DND-41 (cell line): ENCODE measurements around the gene ZNF22.
A peak's percentile ranks its signal among the peaks of the same experiment; 100 is the strongest.

Experiments
- ATAC-seq: fragments of 200-7000 bp; cut with Tn5 transposase; 3 replicates; pipeline ENCODE4 v1.9.1; 2021; ENCODE audit warnings: low read depth; ENCODE audit not compliant: insufficient read depth
- DNase-seq: peaks from one replicate; pipeline ENCODE4 v3.0.0-alpha.2; 2020
- H2AFZ ChIP-seq: 2 replicates; pipeline ENCODE4 v1.6.0; 2012; ENCODE audit warnings: low read depth, low read length
- H3K27ac ChIP-seq: 2 replicates; pipeline ENCODE4 v1.5.1; 2012; ENCODE audit warnings: low read length, inconsistent platforms
- H3K27me3 ChIP-seq: fragments of 200-600 bp; sonication (generic); 2 replicates; pipeline ENCODE4 v1.6.0; 2012; ENCODE audit warnings: low read length, mild to moderate bottlenecking, inconsistent platforms; ENCODE audit not compliant: insufficient read depth, poor library complexity
- H3K36me3 ChIP-seq: 2 replicates; pipeline ENCODE4 v1.5.1; 2012; ENCODE audit warnings: low read length, inconsistent platforms; ENCODE audit not compliant: insufficient read depth
- H3K4me1 ChIP-seq: 2 replicates; pipeline ENCODE4 v1.5.1; 2012; ENCODE audit warnings: mild to moderate bottlenecking, low read length; ENCODE audit not compliant: insufficient read depth
- H3K4me2 ChIP-seq: 2 replicates; pipeline ENCODE4 v1.6.0; 2012; ENCODE audit warnings: mild to moderate bottlenecking, moderate library complexity, low read length, inconsistent platforms; ENCODE audit not compliant: insufficient read depth
- H3K4me3 ChIP-seq, 2 experiments: fragments of 200-600 bp in 1 of 2; shearing (Covaris generic) in 1 of 2; 2 replicates each; pipeline ENCODE4 v1.5.1; 2012 to 2016; ENCODE audit warnings: inconsistent platforms in 2 of 2, low read length in 2 of 2, mild to moderate bottlenecking in 2 of 2, low read depth in 1 of 2, moderate library complexity in 1 of 2
- H3K79me2 ChIP-seq: 2 replicates; pipeline ENCODE4 v1.6.0; 2012; ENCODE audit warnings: low read length, inconsistent platforms; ENCODE audit not compliant: insufficient read depth
- H3K9ac ChIP-seq: 2 replicates; pipeline ENCODE4 v1.6.0; 2012; ENCODE audit warnings: low read depth, mild to moderate bottlenecking, inconsistent platforms, low read length, moderate library complexity
- H3K9me3 ChIP-seq: 2 replicates; pipeline ENCODE4 v1.5.1; 2012; ENCODE audit warnings: low read length, moderate library complexity, mild to moderate bottlenecking, inconsistent platforms; ENCODE audit not compliant: insufficient read depth, severe bottlenecking
- H4K20me1 ChIP-seq: 2 replicates; pipeline ENCODE4 v1.6.0; 2012; ENCODE audit warnings: low read length; ENCODE audit not compliant: insufficient read depth
- CTCF ChIP-seq: IDR thresholded peaks from 2 replicates; pipeline ENCODE4 v1.5.1; 2012; ENCODE audit warnings: borderline replicate concordance, low read length, moderate library complexity, mild to moderate bottlenecking; ENCODE audit not compliant: poor library complexity, severe bottlenecking; ENCODE audit errors: extremely low read depth
- EZH2 ChIP-seq: IDR thresholded peaks from 3 replicates; pipeline ENCODE4 v1.6.1; 2012; ENCODE audit warnings: borderline replicate concordance, low read depth, mild to moderate bottlenecking, moderate library complexity, low read length, inconsistent platforms; ENCODE audit not compliant: severe bottlenecking

ZNF22 gene

GRCh38 chr10:44974082-44974627 is 26.6 kb upstream of the ZNF22 start:
- Histone ChIP-seq H3K27ac (no peak overlapping the region), H3K9ac (no peak overlapping the region)

GRCh38 chr10:44974628-44975430 is 25.9 kb upstream of the ZNF22 start:
- TF ChIP-seq EZH2 (no peak), CTCF (peak; percentile 79)
- Histone ChIP-seq H3K9ac (no peak overlapping the region), H3K4me1 (peaks cover 29% of the 10 kb centered on the region), H3K27ac (no peak overlapping the region), H3K4me3 (no peak overlapping the region), H3K27me3 (no peaks in the 10 kb centered on the region), H3K79me2 (no peaks in the 10 kb centered on the region), H3K9me3 (no peaks in the 10 kb centered on the region), H4K20me1 (no peaks in the 10 kb centered on the region), H3K36me3 (no peaks in the 10 kb centered on the region), H3K4me2 (peak overlapping the region; percentile 28; the same call in 1 of the 2 replicates), H2AFZ (peak overlapping the region; percentile 36; the same call in 1 of the 2 replicates)
- ATAC-seq (peak; percentile 92), DNase-seq (peak; percentile 61)

More at GRCh38 chr10:44974082-44974627, 26.6 kb upstream of the ZNF22 start:
- 0 out of 2 replicates have a peak overlapping the region, but pooled peaks have one; percentile 28 for H3K4me2 ChIP-seq
- ATAC-seq (no peak), DNase-seq (no peak)
- H3K4me1 ChIP-seq = peaks cover 33% of the 10 kb centered on the region
- no peaks in the 10 kb centered on the region for H3K27me3 ChIP-seq
- no peaks in the 10 kb centered on the region for H3K9me3 ChIP-seq
- no peak overlapping the region for H2AFZ ChIP-seq
- H3K36me3 ChIP-seq = no peaks in the 10 kb centered on the region
- no peak overlapping the region for H3K4me3 ChIP-seq
- H4K20me1 ChIP-seq = no peaks in the 10 kb centered on the region
- TF ChIP-seq EZH2 = no peak
- no peak for TF ChIP-seq CTCF
- no peaks in the 10 kb centered on the region for H3K79me2 ChIP-seq

DNA sequence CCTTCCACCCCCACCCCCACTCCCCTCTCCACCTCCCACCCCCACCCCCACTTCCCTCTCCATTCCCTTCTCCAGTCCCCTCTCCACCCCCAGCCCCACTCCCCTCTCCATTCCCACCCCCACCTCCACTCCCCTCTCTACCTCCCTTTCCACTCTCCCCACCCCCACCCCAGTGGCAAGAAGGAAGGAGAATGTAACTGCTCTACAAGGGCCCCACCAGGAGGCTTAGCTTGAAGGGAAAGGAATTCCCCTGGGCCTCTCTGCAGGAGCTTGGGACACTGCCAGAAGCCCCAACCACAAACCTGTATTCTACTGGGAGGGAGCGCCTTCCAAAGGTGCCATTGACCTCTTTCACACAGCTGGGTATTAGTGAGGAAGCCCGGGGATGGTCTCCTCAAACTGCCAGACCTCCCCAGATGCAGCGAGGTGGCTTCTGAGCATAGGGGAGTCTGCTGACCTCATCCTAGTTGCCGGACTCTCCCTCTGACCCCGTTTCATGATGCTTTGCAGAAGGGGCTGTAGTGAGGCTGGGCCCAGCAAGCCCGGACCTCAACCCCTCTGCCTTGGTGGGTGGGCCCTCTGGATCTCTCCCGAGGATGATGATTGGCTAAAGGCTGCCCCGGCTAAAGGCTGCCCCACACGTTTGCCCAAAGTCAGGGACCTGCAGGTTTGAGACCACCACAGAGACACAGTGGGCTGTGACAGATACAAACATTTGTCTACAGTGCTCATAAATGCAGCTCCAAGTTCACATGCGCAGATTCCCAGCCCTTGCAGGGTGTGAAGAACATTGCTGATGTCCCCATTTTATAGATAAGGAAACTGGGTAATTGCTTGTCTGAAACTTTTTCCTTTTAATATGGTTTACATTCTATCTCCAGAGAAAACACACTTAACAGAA is 25.0 kb upstream of the ZNF22 start:
- H3K9ac ChIP-seq = no peak overlapping the region

More for the DNA sequence above, 25.0 kb upstream of the ZNF22 start:
- Histone ChIP-seq H3K4me3 (no peak overlapping the region), H3K9me3 (no peaks in the 10 kb centered on the region), H3K79me2 (no peaks in the 10 kb centered on the region), H3K4me2 (no peak overlapping the region), H4K20me1 (no peaks in the 10 kb centered on the region), H3K4me1 (peaks cover 29% of the 10 kb centered on the region), H2AFZ (no peak overlapping the region), H3K36me3 (no peaks in the 10 kb centered on the region), H3K27me3 (no peaks in the 10 kb centered on the region), H3K27ac (0 out of 2 replicates have a peak overlapping the region, but pooled peaks have one; percentile 22)
- ATAC-seq (peak; percentile 42), DNase-seq (peak; percentile 63)
- TF ChIP-seq EZH2 (no peak), CTCF (peak; percentile 10)
